HEK293 (cell line): Measurements from ENCODE around the gene ZNF771.

ENCODE experiments used
- CTCF ChIP-seq: fragments of 450-650 bp; formaldehyde crosslinking; IDR thresholded peaks from 2 replicates; pipeline ENCODE4 v1.5.1; 2016; ENCODE audit warnings: missing biosample characterization, missing genetic modification characterization
- EGR2 ChIP-seq: fragments of 450-650 bp; formaldehyde crosslinking; IDR thresholded peaks from 2 replicates; pipeline ENCODE4 v1.5.1; 2016; ENCODE audit warnings: low read depth, missing biosample characterization, missing genetic modification characterization
- OVOL3 ChIP-seq: fragments of 450-650 bp; formaldehyde crosslinking; IDR thresholded peaks from 2 replicates; pipeline ENCODE4 v1.5.1; 2016; ENCODE audit warnings: missing biosample characterization, missing genetic modification characterization
- PRDM2 ChIP-seq: fragments of 450-650 bp; formaldehyde crosslinking; IDR thresholded peaks from 2 replicates; pipeline ENCODE4 v1.5.1; 2016; ENCODE audit warnings: missing biosample characterization, missing genetic modification characterization, borderline replicate concordance
- SP2 ChIP-seq: fragments of 450-650 bp; formaldehyde crosslinking; IDR thresholded peaks from 2 replicates; pipeline ENCODE4 v1.5.1; 2016; ENCODE audit warnings: missing biosample characterization, missing genetic modification characterization
- SP3 ChIP-seq: fragments of 450-650 bp; formaldehyde crosslinking; IDR thresholded peaks from 2 replicates; pipeline ENCODE4 v1.5.1; 2016; ENCODE audit warnings: missing biosample characterization, missing genetic modification characterization
- SP7 ChIP-seq: fragments of 450-650 bp; formaldehyde crosslinking; IDR thresholded peaks from 2 replicates; pipeline ENCODE4 v1.5.1; 2016; ENCODE audit warnings: missing biosample characterization, missing genetic modification characterization
- ZBTB17 ChIP-seq: fragments of 450-650 bp; formaldehyde crosslinking; IDR thresholded peaks from 2 replicates; pipeline ENCODE4 v1.5.1; 2016; ENCODE audit warnings: missing biosample characterization, missing genetic modification characterization
- ZBTB44 ChIP-seq: fragments of 450-650 bp; IDR thresholded peaks from 2 replicates; pipeline ENCODE4 v1.5.1; 2018; ENCODE audit warnings: missing biosample characterization, mild to moderate bottlenecking, missing genetic modification characterization
- ZBTB48 ChIP-seq: fragments of 450-650 bp; formaldehyde crosslinking; IDR thresholded peaks from 2 replicates; pipeline ENCODE4 v1.5.1; 2016; ENCODE audit warnings: missing biosample characterization, missing genetic modification characterization
- ZNF121 ChIP-seq: fragments of 450-650 bp; formaldehyde crosslinking; IDR thresholded peaks from 2 replicates; pipeline ENCODE4 v1.5.1; 2016; ENCODE audit warnings: missing biosample characterization, missing genetic modification characterization
- ZNF202 ChIP-seq: fragments of 450-650 bp; formaldehyde crosslinking; IDR thresholded peaks from 2 replicates; pipeline ENCODE4 v1.5.1; 2016; ENCODE audit warnings: missing biosample characterization, missing genetic modification characterization, borderline replicate concordance
- ZNF335 ChIP-seq: fragments of 450-650 bp; formaldehyde crosslinking; conservative IDR thresholded peaks from 2 replicates; pipeline ENCODE4 v1.5.1; 2016; ENCODE audit warnings: missing biosample characterization, missing genetic modification characterization
- ZNF37A ChIP-seq: fragments of 450-650 bp; IDR thresholded peaks from 2 replicates; pipeline ENCODE4 v1.5.1; 2018; ENCODE audit warnings: missing biosample characterization, missing genetic modification characterization
- ZNF394 ChIP-seq: fragments of 450-650 bp; formaldehyde crosslinking; IDR thresholded peaks from 2 replicates; pipeline ENCODE4 v1.5.1; 2016; ENCODE audit warnings: missing biosample characterization, missing genetic modification characterization, mild to moderate bottlenecking, moderate library complexity, borderline replicate concordance
- ZNF449 ChIP-seq: fragments of 450-650 bp; formaldehyde crosslinking; IDR thresholded peaks from 2 replicates; pipeline ENCODE4 v1.5.1; 2017; ENCODE audit warnings: missing biosample characterization, mild to moderate bottlenecking, missing genetic modification characterization, moderate library complexity
- ZNF501 ChIP-seq: fragments of 450-650 bp; formaldehyde crosslinking; IDR thresholded peaks from 2 replicates; pipeline ENCODE4 v1.5.1; 2016; ENCODE audit warnings: missing biosample characterization, missing genetic modification characterization
- ZNF610 ChIP-seq: fragments of 450-650 bp; formaldehyde crosslinking; IDR thresholded peaks from 2 replicates; pipeline ENCODE4 v1.5.1; 2016; ENCODE audit warnings: missing biosample characterization, missing genetic modification characterization, borderline replicate concordance
- ZNF639 ChIP-seq: fragments of 450-650 bp; formaldehyde crosslinking; IDR thresholded peaks from 2 replicates; pipeline ENCODE4 v1.5.1; 2016; ENCODE audit warnings: missing biosample characterization, missing genetic modification characterization
- ZNF692 ChIP-seq: fragments of 450-650 bp; formaldehyde crosslinking; IDR thresholded peaks from 2 replicates; pipeline ENCODE4 v1.5.1; 2016; ENCODE audit warnings: missing biosample characterization, missing genetic modification characterization
- ZNF707 ChIP-seq: fragments of 450-650 bp; formaldehyde crosslinking; IDR thresholded peaks from 2 replicates; pipeline ENCODE4 v1.5.1; 2016; ENCODE audit warnings: missing biosample characterization, missing genetic modification characterization
- ZSCAN18 ChIP-seq: fragments of 450-650 bp; formaldehyde crosslinking; IDR thresholded peaks from 2 replicates; pipeline ENCODE4 v1.5.1; 2016; ENCODE audit warnings: missing biosample characterization, missing genetic modification characterization
- ZSCAN23 ChIP-seq: fragments of 450-650 bp; formaldehyde crosslinking; IDR thresholded peaks from 2 replicates; pipeline ENCODE4 v1.5.1; 2016; ENCODE audit warnings: missing biosample characterization, missing genetic modification characterization

ZNF771 gene

GRCh38 chr16:30407102-30407803 lies at the start of gene ZNF771 (continued):
- TF ChIP-seq OVOL3 (tag by site-specific recombination) (peak; percentile 76), SP7 (tag by site-specific recombination) (peak; percentile 90), ZNF639 (tag by site-specific recombination) (peak; percentile 59), ZBTB17 (tag by site-specific recombination) (peak; percentile 97), ZNF394 (tag by site-specific recombination) (peak; percentile 30; the same call in 1 of the 2 replicates), ZNF121 (tag by site-specific recombination) (0 out of 2 replicates have a peak, but pooled peaks have one; percentile 29), ZNF37A (tag by site-specific recombination) (0 out of 2 replicates have a peak, but pooled peaks have one; percentile 25), ZNF335 (tag by site-specific recombination) (peak; percentile 96), ZNF202 (tag by site-specific recombination) (no peak), ZSCAN23 (tag by site-specific recombination) (peak; percentile 15; the same call in 1 of the 2 replicates), ZNF692 (tag by site-specific recombination) (peak; percentile 93), PRDM2 (tag by site-specific recombination) (no peak), ZNF610 (peak; percentile 85; the same call in 1 of the 2 replicates), SP3 (peak; percentile 99), ZNF449 (tag by site-specific recombination) (peak; percentile 73), SP2 (tag by site-specific recombination) (peak; percentile 89), ZNF501 (peak; percentile 74), ZNF707 (tag by site-specific recombination) (no peak), EGR2 (tag by site-specific recombination) (peak; percentile 95), ZSCAN18 (tag by site-specific recombination) (peak; percentile 11; the same call in 1 of the 2 replicates), CTCF (tag by site-specific recombination) (peak; percentile 81), ZBTB44 (tag by site-specific recombination) (peak; percentile 54; the same call in 1 of the 2 replicates), ZBTB48 (0 out of 2 replicates have a peak, but pooled peaks have one; percentile 9)
